Erythroblast (primary cell): ENCODE measurements around the gene CYTH3.
A peak's percentile ranks its signal among the peaks of the same experiment; 100 is the strongest.

Source experiments
- DNase-seq, 2 experiments: peaks; one replicate each; lab custom pipeline; 2025; lab: John Stamatoyannopoulos, UW
- GATA1 ChIP-seq: IDR thresholded peaks from 2 replicates; pipeline ENCODE4 v1.6.1; 2011; ENCODE audit warnings: low read depth, mild to moderate bottlenecking, control low read depth, low read length, moderate library complexity
- POLR2A ChIP-seq: IDR thresholded peaks from 2 replicates; pipeline ENCODE4 v1.6.1; 2011; ENCODE audit warnings: mild to moderate bottlenecking, low read length

The CYTH3 gene

DNA sequence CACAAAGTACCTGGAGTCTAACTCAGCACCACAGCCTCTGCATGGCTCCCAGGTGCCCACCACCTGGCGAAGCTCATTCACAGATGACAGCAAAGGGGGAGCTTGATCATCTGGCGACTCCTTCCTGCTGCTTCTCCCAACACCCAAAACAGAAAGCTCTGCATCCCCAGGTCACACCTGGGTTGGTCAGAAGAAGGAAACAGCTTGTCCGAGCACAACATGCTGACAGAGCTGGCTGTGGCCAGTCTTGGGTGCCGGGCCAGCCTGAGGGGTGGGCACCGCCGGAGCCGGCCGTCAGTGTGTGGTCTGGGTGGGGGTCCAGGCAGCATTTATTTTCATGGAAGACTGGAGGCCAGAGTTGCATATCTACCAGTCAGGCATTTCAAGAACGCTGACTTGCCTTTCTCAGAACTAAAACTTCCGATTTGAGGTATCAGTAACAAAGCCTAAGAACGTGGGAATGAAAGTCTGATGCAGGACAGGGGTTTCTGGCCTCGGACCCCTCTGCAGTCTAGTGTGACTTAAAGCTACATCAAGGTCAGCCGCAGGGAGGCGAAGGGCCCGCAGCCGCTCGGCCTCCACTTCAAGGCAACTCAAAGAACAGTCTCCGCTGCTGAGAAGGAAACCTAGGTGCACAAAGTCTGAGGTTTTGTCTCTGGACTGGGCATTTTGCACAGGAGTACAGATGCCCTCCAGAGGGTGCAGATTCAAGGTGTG lies 109.6 kb downstream of the CYTH3 start:
- TF ChIP-seq POLR2A, result no peak
- TF ChIP-seq GATA1, result no peak
- DNase-seq, result no peak

DNA sequence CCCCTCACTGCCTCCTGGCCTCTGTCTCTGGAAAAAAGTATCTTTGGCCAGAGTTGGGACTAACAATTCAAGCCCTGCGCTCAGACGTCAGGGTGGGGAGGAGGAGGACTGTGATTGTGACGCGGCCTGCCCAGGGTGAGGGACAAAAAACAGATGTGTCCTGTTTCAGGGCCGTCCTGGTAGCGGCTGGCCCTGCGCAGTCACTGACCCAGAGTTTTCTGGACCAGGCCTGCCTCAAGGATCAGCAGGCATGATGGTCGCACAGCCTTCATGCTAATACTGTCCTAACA lies 110.1 kb downstream of the CYTH3 start:
- no peak for TF ChIP-seq GATA1
- TF ChIP-seq POLR2A, result no peak

DNA sequence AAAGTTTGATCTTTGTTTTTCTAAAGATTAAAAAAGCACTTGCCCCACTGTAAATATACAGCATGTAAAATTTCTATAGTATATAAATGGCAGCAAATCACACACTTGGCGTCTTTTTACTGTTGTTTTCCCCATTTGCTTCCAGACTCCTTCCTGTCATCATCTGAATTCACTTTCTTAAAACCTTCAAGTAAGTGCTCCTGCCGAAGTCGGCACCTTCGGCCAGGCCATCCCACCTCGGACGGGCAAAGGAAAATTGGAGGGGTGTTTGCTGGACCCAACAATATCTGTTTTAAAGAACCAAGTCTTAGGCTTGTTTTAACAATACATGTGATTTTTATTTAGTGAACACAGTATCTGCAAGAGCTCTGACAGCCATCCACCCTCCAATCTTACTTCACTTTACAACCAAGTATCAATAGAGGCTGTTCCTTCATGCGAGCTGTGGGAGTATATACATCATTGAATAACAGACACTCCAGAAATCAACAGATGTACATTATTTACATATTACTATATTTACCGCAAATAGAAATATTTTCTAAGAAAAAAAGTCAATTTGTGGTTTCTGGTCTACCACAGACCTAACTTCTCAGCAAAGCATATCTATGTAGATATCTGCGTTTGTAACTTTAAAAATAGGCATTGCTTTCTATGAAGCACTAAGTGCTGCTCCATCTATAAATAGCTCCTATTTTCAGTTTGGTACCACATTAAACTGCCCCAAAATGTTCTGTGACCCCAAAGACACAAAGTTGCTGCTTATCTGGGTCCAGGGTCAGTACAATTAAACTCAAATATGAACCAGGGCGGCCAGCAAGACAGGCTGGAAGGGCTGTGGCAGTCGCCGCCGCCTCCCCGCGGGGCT lies 110.7 kb downstream of the CYTH3 start:
- no peak for DNase-seq
- TF ChIP-seq POLR2A (no peak), GATA1 (no peak)

More for the DNA sequence above, 110.1 kb downstream of the CYTH3 start:
- DNase-seq, result no peak

DNA sequence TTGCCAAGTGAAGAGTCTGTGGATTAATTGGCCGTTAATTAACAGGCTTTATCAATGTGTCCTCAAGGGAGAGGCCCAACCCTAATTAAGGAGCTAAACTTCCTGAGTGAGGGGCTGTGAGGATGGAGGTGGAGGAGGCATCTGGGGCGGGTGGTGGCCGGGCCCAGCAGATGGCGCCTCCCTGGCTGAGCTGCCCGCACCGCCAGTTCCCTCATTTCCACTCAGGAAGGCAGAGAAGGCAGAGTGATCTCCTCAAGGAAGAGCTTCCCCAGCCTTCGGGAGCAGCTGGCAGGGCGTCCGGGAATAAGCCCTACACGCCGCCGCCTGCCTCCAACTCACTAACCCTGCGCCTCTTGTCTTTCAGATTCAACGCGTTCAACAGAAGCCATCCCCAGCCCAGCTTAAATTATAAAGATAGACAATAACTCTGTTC lies 112.2 kb downstream of the CYTH3 start:
- TF ChIP-seq GATA1 (no peak), POLR2A (no peak)
- peak in 1 of 2 experiments; percentile 14 for DNase-seq

DNA sequence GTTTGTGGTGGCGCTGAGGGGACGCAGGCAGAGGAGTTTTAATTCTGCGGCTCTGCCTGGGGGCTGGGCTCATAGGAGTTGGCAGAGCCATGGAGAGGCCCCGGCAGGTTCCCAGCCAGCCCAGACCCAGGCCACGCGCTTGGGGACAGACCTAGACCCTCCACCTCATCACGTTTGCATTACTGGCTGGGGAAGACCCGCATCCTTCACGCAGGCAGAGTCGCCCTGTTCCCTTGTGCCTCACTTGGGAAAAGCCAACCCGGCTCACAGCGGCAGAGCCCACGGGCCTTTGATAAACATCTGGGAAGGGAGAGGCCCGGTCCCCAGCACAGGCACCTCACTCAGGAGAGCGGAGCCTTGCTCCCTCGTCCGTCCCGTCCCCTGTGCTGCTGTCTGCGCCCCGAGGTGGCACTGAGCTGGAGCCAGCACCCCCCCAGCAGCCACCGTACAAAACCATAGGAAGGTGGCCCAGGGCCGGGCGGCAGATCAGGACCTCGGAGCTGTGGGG lies 112.8 kb downstream of the CYTH3 start:
- TF ChIP-seq POLR2A (no peak), GATA1 (no peak)
- DNase-seq, result no peak

DNA sequence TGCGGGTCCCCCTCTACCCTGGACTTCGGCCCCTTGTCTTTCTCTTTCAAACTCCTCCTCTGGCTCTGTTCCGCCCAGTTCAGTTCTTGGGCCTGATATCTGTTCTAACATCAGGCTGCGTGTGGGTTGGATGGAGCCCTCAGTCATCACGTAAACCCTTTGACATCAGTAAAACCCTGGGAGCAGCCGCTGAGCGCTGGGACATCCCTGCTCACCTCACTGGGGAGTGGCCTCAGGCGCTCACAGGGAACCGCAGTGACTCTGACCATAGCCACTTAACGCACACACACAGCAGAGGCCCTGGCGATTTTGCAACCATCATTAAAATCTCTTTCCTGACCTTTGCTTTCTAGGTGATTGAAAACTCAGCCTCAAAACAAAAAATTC lies 113.3 kb downstream of the CYTH3 start:
- no peak for TF ChIP-seq POLR2A
- TF ChIP-seq GATA1, result no peak
- DNase-seq, result no peak

DNA sequence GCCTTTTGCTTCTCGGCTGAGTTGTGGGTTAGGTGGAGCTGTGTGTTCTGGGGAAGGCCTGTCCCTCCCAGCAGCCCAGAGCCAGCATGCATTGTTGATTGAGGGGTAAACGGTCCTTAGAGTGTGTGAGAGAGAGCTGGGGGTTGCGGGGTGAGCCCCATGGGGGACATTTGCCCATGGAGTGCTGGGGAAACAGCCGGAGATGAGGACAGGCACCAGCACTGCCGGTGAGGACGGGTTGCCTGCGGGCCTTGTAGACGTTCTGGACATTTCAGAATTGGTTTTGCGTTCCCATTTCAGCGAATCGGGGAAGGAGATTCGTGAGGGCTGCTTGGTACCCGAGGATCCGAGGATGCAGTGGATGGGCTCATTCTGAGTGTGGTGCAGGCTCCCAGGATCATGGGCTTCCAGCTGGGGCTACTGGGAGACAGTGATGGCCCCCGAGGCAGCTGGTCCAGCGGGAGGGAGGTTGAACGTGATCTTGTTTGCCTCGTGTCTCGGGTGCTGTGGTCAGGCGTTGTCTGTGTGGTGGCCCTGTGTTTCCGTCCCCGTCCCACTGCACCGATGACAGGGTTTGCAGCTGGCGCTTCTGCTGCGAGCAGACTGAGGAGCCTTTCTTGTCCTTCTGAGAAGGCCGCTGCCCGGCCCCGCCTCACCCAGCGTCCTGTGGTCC lies 113.9 kb downstream of the CYTH3 start:
- no peak for DNase-seq
- TF ChIP-seq POLR2A, result no peak

DNA sequence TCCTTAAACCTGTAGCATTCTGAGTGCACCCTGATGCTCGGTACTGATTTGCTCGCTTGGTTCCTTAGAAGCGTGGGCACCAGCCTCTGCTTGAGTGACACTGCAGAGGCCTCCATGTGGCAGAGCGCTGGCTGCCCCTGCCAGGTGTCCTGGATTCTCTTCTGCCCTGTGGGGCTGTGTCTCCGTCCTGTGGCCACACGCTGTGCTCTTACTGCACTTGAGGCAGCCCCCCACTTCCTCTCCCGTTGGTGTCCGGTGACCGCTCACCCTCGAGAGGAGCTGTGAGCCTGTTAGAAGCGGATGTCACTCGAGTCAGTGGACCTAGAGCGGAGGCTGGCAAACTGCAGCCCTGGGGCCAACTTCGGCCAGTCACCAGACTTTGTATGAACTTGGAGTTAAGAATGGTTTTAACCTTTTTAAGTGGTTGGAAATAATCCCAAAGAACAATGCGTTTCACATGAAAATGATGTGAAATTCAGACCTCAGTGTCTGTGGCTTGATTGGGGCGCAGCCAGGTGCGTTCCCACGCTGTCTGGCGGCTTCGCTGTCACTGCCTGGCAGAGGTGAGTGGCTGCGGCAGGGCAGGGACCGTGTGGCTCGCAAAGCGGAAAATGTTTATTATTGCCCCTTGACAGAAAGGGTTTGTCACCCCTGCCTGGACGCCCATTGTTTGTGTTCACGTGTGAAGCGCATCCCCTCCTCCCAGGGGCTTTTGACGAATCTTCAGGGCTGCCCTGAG lies 114.6 kb downstream of the CYTH3 start:
- no peak for TF ChIP-seq GATA1
- no peak for DNase-seq

DNA sequence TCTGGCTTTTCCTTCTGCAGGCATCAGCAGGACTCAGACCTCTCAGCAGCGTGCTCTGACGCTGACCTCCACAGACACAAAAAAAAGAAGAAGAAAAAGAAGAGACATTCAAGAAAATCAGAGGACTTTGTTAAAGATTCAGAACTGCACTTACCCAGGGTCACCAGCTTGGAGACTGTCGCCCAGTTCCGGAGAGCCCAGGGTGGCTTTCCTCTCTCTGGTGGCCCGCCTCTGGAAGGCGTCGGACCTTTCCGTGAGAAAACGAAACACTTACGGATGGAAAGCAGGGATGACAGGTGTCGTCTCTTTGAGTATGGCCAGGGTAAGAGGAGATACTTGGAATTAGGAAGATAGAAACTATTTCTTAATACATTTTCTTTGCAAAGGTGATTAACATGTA lies 115.7 kb downstream of the CYTH3 start:
- TF ChIP-seq GATA1, result no peak
- no peak for DNase-seq

DNA sequence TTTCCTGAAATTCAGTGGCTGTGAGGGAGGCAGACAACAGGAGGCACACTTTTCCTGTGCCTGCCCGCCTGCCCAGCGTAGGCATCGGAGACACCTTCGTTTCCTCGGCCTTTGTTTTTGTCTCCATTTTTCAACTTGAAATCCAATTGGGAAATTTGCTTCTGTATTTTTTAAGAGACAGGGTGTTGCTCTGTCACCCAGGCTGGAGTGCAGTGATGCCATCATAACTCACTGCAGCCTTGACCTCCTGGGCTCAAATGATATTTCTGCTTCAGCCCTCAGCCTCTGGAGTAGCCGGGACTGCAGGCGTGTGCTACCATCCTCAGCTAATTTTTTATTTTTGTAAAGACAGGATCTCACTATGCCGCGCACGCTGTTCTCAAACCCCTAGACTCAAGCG lies 116.8 kb downstream of the CYTH3 start:
- no peak for DNase-seq
- TF ChIP-seq GATA1, result no peak
- TF ChIP-seq POLR2A, result no peak

DNA sequence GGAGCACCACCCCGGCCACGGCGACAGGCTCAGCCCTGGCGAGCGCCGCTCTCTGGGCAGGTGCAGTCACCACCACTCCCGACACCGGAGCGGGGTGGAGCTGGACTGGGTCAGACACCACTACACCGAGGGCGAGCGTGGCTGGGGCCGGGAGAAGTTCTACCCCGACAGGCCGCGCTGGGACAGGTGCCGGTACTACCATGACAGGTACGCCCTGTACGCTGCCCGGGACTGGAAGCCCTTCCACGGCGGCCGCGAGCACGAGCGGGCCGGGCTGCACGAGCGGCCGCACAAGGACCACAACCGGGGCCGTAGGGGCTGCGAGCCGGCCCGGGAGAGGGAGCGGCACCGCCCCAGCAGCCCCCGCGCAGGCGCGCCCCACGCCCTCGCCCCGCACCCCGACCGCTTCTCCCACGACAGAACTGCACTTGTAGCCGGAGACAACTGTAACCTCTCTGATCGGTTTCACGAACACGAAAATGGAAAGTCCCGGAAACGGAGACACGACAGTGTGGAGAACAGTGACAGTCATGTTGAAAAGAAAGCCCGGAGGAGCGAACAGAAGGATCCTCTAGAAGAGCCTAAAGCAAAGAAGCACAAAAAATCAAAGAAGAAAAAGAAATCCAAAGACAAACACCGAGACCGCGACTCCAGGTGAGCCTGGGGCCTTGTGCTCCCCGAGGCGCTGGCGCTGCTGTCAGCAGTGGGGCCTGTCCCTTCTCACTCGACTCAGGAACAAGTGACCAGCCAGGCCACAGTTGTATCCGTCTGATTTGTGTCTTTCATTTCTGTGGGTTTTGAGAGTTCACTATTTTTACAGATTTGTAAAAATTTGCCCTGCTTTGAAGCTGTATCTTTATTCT lies 117.7 kb downstream of the CYTH3 start:
- no peak for DNase-seq
- TF ChIP-seq GATA1, result no peak
- TF ChIP-seq POLR2A, result no peak

DNA sequence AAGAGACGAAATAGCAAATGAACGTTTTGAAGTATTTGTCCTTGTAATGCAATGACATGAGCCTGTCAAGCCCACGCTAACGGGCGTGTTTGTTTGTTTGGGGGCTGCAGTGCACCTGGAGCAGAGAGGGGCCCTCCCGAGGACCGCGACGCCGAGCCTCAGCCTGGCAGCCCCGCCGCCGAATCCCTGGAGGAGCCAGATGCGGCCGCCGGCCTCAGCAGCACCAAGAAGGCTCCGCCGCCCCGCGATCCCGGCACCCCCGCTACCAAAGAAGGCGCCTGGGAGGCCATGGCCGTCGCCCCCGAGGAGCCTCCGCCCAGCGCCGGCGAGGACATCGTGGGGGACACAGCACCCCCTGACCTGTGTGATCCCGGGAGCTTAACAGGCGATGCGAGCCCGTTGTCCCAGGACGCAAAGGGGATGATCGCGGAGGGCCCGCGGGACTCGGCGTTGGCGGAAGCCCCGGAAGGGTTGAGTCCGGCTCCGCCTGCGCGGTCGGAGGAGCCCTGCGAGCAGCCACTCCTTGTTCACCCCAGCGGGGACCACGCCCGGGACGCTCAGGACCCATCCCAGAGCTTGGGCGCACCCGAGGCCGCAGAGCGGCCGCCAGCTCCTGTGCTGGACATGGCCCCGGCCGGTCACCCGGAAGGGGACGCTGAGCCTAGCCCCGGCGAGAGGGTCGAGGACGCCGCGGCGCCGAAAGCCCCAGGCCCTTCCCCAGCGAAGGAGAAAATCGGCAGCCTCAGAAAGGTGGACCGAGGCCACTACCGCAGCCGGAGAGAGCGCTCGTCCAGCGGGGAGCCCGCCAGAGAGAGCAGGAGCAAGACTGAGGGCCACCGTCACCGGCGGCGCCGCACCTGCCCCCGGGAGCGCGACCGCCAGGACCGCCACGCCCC lies 118.5 kb downstream of the CYTH3 start:
- DNase-seq, result no peak
- TF ChIP-seq GATA1, result no peak
- TF ChIP-seq POLR2A, result no peak
